Measurements from ENCODE around the gene TCEA3.
"Not testable (repeated sequence)": the region's sequence is repeated elsewhere in the genome, so short reads cannot be mapped to it uniquely, and the experiment has no call there.

Gene TCEA3

DNA sequence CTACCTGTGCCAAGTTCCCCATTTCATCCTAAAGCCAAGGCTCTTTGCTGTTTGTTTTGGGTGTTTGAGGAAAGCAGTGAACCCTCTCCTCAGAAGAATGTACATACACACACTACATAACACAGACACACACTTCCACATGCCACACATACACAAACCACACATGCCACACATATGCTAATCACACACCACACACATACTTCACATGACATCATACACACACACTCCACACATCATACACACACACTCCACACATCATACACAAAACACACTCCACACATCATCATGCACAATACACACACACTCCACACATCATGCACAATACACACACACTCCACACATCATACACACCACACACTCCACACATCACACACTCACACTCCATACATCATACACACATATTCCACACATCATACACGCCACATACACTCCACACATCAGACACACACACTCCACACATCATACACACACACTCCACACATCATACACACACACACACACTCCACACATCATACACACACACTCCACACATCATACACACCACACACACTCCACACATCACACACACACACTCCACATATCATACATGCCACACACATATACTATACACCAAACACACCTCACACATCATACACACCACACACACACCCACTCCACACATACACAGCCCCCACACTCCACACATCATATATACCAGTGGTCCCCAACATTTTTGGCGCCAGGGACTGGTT is 32.3 kb downstream of the TCEA3 start:
- no peak for DNase-seq (ENCODE audit: low spot score)

GRCh38 chr1:23389837-23390321 is 34.7 kb downstream of the TCEA3 start:
- no peak for DNase-seq (ENCODE audit: low spot score)

DNA sequence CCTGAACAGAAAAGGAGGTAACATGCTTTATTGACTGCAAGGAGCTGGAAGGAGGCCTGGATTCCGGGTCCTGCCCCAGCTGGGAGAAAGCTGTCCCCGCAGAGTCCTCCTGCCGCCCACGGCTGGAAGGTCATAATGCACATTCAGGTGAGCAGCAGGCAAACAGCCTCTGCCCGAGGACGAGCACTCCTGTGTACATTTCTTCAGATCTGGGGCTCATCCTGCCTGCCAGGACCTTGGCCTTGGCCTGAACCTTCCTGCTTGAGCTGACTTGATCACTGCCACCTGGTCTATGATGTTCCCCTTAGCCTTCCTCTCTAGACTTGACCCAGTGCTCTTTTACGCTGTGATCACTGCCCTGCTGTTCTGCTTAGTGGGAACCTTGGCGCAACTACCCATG is 37.1 kb downstream of the TCEA3 start:
- no peak for DNase-seq (ENCODE audit: low spot score)

GRCh38 chr1:23385119-23385621 is 39.4 kb downstream of the TCEA3 start:
- no peak for DNase-seq (ENCODE audit: low spot score)

DNA sequence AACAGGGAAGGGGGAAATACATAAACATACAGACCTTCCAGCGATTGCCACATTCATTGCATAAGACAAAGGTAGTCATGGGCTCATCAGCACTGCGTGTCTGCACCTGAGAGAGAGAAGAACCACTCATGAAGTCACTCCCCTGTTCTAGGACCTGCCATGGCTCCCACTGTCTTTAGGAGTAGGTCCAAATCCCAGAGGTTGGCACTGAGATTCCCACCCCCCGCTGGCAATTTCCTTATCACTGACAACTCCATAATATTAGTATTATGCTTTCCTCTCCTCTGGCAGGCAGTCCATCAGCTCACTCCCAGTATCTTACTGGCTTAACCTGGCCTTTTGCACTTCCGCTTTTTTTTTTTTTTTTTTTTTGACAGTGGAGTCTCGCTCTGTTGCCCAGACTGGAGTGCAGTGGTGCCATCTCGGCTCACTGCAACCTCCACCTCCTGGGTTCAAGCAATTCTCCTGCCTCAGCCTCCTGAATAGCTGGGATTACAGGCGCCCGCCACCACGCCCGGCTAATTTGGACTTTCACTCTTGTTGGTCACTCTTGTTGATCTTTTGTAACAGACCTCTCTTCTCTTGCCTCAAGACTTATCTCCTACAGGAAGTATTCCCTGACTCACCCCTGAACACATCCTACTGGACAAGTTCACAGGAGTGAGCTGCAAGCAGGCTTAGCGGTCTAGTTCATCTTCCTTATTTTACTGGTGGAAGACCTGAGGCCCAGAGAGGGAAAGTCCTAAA is 40.1 kb downstream of the TCEA3 start:
- no peak for DNase-seq (ENCODE audit: low spot score)

DNA sequence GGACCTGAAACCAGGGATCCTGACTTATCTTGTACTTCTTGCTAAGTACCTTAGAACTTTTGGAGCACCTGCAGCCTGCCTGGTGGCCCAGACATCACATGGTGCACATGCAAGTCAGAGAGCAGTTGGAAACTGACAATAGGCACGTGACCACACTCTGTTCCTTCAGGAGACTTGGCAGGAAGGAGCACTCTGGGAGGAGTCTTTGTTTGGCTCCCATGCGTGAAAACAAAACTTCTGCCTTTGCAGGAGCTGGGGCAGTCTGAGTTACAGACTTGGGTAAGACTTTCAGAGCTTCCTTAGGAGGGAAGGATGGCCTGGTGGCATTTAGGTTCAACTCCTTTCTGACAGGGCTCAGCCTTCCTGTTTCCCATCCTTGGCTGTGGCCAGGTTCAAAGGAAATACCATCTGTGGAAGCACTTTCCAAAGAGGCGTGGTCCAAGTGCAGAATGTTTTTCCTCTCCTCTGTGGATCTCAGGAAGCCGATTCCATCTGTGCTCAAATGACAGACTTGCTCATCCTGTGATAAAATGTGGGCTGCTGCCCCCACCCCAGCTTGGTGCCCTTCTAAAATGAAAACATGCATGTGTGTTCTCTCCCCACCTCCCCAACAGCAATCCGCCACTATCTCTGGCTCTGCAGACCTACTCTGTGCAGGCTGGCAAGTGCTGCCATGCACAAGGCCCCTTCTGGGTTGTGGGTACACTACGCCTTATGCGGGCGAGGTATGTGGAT is 40.8 kb downstream of the TCEA3 start:
- no peak for DNase-seq (ENCODE audit: low spot score)

- DNase-seq (ENCODE audit: low spot score): no peak
These were observed 43.2 kb downstream of the TCEA3 start for GRCh38 chr1:23381233-23381885.

GRCh38 chr1:23380719-23381118 is 43.8 kb downstream of the TCEA3 start:
- DNase-seq (ENCODE audit: low spot score): no peak

GRCh38 chr1:23380236-23380635 is 44.3 kb downstream of the TCEA3 start:
- not testable (repeated sequence) for DNase-seq (ENCODE audit: low spot score)

GRCh38 chr1:23376890-23377811 is 47.4 kb downstream of the TCEA3 start:
- no peak for DNase-seq (ENCODE audit: low spot score)

DNA sequence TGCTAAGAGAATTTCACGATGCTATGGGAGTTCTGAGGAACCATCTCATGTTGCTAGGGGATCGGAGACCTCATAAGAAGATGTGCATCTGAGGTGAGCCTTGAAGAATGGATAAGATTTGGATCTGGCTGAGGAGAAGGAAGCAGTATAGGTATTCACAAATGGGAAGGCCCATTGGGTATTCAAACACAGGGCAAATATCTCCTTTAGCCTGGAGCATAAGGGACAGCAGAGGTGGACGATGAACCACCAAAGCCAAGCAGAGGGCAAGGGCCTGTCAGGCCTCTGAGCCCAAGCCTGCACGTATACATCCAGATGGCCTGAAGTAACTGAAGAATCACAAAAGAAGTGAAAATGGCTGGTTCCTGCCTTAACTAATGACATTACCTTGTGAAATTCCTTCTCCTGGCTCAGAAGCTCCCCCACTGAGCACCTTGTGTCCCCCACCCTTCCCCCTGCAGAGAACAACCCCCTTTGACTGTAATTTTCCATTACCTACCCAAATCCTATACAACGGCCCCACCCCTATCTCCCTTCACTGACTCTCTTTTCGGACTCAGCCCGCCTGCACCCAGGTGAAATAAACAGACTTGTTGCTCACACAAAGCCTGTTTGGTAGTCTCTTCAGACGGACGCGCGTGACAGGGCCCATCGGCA is 50.3 kb downstream of the TCEA3 start:
- DNase-seq (ENCODE audit: low spot score): not testable (repeated sequence)

GRCh38 chr1:23371987-23372880 is 52.3 kb downstream of the TCEA3 start:
- DNase-seq (ENCODE audit: low spot score): no peak

DNA sequence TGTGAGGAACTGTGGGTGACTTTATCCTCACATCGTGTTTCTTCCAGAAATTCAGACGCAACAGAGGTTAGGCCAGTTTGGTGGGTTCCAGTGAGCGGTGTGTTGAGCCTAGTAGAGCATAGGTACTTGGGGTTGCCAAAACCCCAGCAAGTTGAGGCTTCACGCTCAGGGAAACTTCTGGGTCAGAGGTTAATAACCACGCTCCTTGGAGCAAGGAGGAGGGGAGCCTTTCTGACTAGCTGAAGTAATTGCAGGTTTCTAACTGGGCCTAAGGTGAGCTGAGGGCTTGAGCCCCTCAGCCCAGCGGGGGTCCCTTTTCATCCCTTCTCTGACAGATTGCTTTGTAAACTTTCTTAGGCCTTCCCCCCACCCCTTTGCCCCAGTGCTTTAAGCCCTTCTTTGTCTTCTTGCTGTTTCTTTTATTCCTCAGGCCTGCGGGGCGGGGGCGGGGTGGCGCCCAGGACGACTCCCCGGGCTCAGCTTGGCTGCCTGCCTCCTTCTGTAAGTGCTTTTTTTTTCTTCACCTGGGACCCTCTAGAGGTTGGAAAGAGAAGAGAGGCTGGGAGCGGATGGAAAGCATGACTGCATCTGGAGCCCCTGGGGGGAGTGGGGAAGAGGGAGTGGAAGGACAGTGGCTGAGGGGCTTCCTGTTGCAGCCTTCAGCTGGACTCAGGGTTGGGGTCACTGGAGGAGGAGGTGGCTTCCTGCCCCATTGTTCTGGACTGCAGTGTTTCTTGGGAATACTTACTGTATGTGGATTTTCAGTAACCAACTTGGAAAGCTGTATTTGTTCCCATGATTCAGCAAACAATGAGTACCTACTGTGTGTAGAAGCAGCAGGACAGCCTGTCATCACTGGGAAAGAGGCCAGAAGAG is 53.6 kb downstream of the TCEA3 start:
- no peak for DNase-seq (ENCODE audit: low spot score)

GRCh38 chr1:23370330-23370708 is 54.2 kb downstream of the TCEA3 start:
- no peak for DNase-seq (ENCODE audit: low spot score)

GRCh38 chr1:23369335-23370013 is 55.1 kb downstream of the TCEA3 start, which contains the start of gene ZNF436:
ZNF436 (minus strand) TSS chr1:23369836; CDS start chr1:23368005, 1,831 bp downstream.
- DNase-seq (ENCODE audit: low spot score): peak; percentile 57

- DNase-seq (ENCODE audit: low spot score): peak; percentile 93
These were observed 55.8 kb downstream of the TCEA3 start for GRCh38 chr1:23368562-23369334.

Measured in hematopoietic multipotent progenitor cell treated with erythropoietin and hydrocortisone succinate and interleukin-3 and kit ligand, for 17 days (in vitro differentiated cells).